ENCODE data around the gene DCAF6.

The DCAF6 gene

GRCh38 chr1:168110896-168111545, 174.5 kb downstream of the DCAF6 start:
- DNase-seq, result no peak

- DNase-seq, result peak; percentile 55
These were observed 176.3 kb downstream of the DCAF6 start for GRCh38 chr1:168112673-168113305.

GRCh38 chr1:168114845-168115244, 178.4 kb downstream of the DCAF6 start:
- DNase-seq, result no peak

GRCh38 chr1:168116327-168116799, 179.9 kb downstream of the DCAF6 start:
- DNase-seq, result no peak

GRCh38 chr1:168119750-168120149, 183.3 kb downstream of the DCAF6 start:
- DNase-seq, result no peak

- DNase-seq, result no peak
These were observed 185.0 kb downstream of the DCAF6 start for GRCh38 chr1:168121401-168122011.

- no peak for DNase-seq
These were observed 188.6 kb downstream of the DCAF6 start for GRCh38 chr1:168125051-168125450.

Measured in NCI-H1048 (cell line).